ENCODE data around the gene C11orf21.

The C11orf21 gene

DNA sequence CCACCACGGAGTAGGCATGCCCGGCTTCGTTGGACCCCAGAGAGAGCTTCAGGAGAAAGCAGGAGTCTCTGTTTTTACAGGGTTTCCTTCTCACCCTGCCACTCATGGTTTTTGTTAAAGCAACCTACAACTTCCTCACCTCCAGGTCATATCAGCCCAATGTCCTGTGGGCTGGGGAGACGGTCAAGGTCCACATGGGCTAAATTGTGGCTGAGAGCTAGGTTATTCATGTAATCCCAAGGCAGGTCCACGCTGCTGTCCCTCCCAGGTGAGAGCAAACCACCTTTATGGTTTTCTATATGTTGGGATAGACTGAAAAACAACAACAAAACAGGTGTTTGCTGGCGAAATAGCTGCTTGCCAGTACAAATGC lies 19.6 kb upstream of the C11orf21 start:
- no peak for DNase-seq (ENCODE audit: low read depth in 2 of 2, low spot score in 1 of 2)

DNA sequence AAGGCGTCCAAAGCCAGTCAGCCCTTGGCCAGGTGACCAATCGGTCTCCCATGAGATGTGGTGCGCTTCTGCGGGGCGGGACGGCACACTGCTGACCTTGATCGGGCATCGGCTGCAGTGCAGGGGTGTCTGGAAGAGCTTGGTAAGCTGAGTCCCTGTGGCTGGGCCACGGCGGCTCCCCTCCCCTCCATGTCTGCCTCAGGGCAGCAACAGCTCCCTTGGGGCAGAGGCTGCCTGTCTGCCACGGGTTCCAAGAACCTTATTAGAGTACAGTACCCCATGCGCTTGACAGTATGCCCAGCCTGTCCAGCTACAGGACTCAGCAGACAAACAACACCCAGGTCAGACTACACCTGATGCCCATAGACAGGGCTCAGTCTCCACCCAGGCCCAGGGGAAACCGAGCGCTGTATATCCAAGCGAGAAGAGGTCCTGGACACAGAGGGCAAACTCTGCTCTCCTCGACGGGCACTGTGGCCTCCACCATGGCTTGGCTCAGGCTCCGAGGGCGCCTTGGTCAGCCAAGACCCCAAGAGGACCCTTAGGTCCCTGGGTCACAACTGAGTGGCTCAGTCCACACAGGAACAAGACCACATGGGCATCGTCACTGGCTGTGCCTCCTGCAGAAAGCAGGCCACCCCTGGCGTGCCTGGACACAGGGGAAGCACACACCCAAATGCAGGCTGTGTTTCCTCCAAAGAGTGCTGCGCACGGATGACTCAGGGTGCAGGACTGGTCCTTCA lies 19.0 kb upstream of the C11orf21 start:
- DNase-seq (ENCODE audit: low read depth in 2 of 2, low spot score in 1 of 2), result no peak

DNA sequence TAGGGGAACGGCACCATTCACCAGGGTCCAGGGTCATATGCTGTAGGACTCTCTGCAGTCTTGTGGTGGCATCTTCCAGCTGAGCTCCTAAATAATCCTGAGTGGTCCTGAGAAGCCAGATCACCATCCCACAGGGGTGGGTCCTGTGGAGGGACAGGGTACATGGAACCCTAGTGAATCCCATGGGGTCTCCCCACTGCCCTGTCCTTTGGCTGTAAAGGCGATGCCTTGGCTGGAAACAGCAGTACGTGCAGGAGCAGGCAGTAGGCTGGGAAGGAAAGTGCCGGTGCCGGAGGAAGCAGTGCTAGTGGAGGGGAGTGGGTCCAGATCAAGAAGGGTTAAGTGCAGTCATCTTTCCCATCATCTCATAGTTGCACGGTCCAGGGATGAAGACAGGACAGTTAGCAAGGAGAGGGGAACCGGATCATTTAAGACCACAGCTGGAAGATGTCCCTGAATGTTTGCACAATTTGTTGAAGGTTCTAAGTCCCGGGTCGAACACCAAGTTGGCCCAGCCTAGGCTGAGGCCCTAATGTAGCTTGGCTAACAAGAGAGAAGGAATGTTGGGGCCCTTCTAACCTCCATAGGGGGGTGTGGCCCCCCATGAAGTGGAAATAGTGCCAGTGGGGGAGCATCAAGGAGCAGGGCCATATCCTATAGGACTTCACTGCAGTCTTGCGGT lies 18.2 kb upstream of the C11orf21 start:
- no peak for DNase-seq (ENCODE audit: low read depth in 2 of 2, low spot score in 1 of 2)

DNA sequence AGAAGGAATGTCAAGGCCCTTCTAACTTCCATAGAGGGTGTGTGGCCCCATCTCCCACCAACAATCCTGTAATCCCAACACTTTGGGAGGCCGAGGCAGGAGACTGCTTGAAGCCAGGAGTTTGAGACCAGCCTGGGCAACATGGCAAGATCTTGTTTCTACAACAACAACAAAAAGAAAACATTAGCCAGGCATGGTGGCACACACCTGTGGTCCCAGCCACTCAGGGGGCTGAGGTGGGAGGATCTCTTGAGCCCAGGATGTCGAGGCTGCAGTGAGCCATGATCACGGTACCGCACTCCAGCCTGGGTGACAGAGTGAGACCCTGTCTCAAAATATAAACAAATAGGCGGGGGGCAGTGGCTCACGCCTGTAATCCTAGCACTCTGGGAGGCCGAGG lies 17.0 kb upstream of the C11orf21 start:
- no peak for DNase-seq (ENCODE audit: low read depth in 2 of 2, low spot score in 1 of 2)

DNA sequence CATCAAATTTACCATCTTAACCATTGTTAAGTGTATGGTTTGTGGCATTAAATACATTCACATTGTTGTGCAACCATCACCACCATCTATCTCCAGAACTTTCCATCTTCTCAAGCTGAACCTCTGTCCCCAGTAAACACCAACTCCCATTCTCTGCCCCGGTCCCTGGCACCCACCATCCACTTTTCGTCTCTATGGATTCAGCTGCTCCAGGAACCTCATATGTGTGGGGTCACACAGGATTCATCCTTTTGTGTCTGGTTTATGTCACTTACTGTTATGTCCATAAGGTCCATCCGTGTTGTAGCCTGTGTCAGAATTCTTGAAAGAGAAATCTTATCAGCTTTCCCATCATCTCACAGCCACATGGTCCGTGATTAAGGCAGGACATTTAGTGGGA lies 16.4 kb upstream of the C11orf21 start:
- DNase-seq (ENCODE audit: low read depth in 2 of 2, low spot score in 1 of 2), result no peak

DNA sequence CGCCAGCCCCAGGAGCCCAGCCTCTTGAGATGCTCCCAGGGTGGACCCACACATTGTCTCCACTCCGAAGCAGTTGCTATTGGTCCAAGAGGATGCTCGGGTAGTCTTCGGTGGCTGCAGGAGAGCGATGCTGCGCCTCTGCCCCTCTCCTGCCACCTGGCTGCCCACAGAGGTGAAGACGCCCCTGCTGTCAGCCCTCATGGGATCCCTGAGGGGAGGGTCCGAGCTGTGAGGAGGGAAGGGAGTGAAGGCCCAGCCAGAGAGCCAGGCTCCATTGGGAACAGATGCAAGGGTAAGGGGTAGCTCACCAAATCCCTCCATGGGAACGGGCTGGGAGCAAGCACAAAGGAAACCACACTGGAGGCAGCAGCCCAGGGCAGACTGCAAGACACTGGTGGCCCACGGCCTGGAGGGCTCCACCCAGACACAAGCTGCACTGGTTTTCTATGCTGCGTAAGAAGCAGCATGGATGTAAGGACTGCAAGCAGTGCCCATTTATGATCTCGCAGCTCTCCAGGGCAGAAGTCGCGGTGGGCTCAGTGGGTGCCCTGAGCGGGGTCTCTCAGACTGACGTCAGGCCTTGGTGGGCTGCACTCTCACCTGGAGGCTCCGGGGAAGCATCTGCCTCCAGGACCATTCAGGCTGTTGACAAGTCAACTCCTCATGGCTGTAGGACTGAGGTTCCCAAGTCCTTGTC lies 15.8 kb upstream of the C11orf21 start:
- no peak for DNase-seq (ENCODE audit: low read depth in 2 of 2, low spot score in 1 of 2)

DNA sequence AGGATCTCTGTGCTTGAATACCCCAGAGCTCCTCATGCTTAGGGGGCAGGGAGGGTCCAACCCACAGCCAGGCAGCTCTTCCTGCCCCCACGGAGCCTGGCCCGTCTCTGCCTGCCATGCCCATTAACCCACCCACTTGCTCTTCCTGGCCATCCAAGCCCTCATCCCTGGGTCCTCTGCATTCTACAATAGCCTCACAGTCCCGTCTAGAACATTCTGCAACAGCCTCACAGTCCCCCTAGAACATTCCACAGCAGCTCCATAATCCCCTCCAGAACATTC lies 15.2 kb upstream of the C11orf21 start:
- DNase-seq (ENCODE audit: low read depth in 2 of 2, low spot score in 1 of 2), result no peak

DNA sequence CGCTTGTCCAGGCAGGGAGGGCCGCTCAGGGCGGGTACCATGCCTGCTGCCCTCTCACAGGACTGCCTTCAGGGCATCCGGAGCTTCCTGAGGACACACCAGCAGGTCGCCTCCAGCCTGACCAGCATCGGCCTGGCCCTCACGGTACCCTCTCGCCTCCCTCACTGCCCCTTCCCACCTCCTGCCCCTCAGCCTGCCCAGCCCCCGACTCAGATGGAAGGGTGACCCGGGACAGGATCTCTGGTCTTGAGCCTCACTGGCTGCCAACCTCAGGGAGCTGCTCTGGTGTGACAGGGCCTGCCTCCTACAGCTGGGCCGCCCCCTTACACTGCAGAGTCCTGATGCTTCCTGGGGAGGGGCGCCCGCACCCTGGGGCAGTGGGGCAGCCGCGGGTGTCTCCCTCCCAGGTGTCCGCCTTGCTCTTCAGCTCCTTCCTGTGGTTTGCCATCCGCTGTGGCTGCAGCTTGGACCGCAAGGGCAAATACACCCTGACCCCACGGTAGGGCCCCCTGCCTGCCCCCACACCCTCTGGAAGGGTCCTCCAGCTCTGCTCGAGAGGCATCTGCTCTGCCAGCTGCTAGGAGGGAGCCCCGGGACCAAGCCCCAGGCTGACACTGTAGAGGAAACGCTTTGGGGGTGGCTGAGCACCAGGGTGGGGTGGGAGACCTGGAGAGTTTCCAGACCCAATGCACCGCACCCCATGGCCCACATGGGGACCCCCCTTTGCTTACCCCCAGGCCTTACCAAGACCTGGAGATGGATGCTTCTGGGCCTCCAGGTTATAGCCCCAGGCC lies 14.6 kb upstream of the C11orf21 start:
- DNase-seq (ENCODE audit: low read depth in 2 of 2, low spot score in 1 of 2), result no peak

DNA sequence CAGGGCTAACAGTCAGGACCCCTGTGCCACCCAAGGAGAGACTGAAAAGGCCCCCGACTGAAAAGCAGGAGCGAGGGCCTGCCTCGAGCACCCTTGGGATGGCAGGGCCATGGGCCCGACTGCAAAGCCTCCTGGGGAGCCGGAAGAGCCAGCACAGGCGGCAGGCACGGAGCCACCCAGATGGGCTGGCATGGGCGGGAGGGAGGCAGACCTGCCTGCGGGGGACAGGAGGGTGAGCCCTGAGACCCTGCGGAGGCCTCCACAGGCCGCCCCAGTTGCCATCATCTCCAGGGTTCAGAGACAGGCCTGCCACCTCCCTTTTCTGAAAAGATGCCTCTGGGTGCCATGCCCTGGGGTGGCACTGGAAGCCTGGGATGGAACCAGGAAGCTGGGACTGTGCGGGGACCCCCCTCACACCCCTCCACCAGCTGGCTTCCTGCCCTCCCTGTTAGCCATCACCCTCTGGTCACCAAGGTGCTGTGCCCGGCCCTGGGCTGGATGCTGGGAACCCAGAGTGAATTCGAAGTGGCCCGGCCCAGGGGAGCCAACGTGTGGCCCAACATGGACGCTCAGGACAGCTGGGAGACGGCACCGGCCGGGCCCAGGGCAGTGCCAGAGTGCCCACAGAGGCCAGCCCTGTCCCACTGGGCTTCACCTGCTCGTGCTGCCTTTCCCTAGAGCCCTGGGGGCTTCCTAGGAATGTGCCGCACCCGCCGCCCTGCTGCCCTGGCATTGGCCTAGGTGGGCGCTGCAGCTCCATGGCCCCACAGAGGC lies 13.9 kb upstream of the C11orf21 start:
- no peak for DNase-seq (ENCODE audit: low read depth in 2 of 2, low spot score in 1 of 2)

DNA sequence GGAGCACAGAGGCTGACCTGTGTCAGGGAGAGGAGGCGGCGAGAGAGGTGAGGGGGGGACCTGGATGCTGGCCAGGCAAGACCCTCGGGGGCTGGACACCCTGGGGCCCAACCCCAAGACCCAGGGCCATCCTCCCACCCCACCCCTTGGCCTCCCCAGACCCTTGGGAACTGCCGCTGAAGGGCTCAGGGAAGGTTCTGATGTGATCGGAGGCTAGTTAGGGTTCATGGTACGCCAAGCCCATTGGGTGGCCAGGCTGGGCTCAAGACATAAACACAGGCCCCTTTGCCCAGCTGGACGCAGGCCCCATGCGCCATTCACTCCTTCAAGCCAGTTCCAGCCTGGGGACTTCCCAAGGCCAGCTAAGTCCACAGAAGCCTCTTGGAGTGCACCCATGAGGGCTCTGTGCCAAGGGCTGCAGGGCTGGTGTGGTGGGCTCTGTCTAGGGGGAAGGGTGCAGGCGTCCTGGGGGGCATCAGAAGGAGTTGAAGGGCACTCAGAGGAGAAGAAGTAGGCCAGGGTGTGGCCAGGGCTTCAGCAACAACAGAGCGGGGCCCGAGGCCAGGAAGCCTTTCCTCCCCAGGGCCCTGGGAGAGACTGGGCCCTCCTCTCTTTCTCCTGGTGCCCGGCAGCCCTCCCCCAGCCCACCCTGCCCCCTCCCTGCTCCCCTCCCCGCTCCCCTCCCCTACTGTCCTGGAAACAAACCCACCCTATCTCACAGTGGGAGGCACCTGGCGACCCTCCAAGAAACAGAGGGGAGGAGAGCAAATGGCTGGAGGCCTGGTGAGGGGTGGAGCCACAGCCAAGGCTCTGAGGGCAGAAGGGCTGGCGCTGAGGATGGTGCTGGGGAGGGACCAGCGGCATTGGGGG lies 13.0 kb upstream of the C11orf21 start:
- DNase-seq (ENCODE audit: low read depth in 2 of 2, low spot score in 1 of 2), result no peak

DNA sequence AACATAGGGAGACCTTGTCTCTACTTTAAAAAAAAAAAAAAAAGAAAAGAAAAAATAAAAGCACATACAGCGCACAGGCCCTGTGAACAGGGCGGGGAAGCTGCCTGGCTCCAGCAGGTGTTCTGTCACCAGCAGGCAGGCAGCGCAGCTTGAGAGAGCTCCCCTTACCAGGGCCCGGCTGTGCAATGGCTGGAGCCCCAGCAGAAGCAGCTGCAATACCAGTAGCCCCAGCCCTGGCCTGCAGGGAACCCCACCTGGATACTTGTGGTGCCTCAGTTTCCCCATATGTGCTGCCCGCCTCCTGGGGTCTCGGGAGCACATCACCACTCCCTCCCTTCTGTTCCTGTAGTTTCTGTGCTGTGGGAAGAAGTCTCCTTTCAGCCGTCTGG lies 12.4 kb upstream of the C11orf21 start:
- DNase-seq (ENCODE audit: low read depth in 2 of 2, low spot score in 1 of 2), result no peak

DNA sequence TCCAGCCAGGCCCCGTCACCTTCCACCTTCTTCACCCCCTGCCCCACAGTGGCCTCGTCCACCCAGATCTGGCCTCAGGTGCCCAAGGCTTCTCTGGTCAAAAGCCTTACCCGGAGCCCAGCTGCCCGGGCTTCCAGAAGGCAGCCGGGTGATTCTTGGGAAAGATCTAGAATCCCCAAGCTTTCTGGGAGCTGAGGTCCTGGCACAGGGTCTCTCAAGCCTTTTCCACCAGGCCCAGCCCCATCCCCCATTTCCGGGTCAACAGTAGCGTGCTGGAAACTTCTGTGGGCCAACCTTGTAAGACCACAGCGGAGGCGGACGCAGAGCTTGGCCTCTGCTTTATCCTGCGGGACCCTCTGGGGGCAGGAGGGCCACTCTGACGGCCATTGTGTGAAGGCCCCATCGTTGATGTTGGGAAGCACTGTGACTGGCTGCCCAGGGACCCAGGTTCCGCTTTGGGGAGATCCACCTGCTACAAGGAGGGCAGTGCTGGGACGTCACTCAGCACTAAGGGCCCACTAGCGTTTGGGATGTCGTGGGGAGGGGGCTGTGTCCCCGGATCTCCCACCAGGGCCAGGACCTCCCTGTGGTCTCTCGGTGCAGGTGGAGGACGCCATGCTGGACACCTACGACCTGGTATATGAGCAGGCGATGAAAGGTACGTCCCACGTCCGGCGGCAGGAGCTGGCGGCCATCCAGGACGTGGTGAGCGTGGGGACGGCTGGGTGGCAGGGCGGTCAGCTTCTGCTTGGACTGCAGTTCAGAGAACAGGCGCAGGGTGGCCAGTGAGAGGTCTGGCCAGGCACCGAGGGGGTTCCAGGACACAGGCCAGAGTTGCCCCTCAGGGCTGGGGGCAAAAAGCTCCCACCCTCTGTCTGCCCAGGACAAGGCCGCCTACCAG lies 11.6 kb upstream of the C11orf21 start:
- DNase-seq (ENCODE audit: low read depth in 2 of 2, low spot score in 1 of 2), result no peak

DNA sequence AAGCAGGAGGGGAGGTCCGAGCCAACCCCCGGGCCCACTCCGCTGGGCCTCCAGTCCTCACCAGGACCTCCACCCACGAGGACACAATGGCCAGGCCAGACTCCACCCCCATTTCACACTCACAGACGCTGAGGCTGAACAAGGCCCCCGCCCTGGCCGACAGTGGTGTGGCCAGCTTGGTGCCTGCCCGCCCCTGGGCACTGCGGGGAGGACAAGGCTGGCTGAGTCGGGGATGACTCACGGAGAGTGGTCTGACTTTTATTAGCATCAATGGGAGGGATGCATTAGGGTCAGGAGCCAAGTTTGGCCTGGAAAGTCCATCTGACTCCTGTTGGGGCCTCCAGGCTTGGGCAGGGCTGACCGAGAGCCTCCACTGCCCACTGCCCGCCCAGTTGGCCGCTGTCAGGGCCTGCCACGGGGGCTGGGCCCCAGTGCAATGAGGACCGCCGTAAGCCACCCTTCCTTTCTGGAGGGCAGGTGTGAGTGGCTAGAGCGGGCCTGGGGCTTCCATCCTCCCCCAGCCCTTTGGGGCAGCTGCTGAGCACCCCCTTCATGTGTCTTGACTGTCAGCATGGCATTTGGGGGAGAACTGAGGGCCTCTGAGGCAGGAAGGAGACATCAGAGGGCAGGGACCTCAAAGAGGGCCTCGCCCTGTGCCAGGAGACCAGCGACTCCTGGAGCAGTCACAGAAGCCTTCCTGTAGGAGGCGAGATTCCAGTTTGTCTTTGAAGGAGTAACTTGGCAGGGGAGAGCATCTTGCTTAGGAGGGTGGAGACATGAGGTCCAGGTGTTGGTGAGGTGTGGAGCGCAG lies 10.7 kb upstream of the C11orf21 start:
- DNase-seq (ENCODE audit: low read depth in 2 of 2, low spot score in 1 of 2), result no peak

DNA sequence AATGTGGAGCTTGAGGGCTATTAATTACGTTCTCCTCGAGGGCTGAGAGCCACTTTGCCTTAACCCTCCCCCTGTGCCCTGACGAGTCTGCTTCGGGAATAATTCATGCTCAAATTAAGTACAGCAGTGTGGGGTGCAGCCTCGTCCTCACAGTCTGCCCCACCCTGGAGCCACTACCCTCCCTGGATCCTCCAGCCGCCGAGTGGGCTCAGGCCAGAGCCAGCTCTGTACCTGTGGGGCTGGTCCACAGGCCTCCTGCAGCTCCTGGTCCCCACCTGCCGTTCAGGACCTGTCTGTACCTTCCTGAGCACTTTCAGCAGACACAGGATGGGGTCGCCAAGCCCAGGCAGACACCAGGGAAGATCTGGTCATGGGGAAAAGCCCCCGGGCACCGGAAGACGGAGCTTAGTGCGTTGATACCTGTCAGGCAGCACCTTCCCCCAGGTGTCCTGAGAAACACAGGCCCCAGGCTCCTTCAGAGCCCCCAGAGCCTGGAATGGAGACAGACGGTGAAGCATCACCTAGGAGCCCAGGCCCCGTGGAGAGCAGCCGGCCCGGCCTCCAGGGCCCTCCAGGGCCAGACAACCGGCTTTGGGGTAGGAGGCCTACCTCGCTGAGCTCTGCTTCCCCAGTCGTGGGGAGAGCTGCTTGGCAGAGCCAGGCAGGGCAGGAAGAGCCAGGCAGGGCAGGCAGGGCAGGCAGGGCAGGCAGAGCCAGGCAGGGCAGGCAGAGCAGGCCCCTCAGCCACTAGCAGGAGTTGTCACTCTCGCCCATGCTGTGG lies 9.8 kb upstream of the C11orf21 start:
- no peak for DNase-seq (ENCODE audit: low read depth in 2 of 2, low spot score in 1 of 2)

DNA sequence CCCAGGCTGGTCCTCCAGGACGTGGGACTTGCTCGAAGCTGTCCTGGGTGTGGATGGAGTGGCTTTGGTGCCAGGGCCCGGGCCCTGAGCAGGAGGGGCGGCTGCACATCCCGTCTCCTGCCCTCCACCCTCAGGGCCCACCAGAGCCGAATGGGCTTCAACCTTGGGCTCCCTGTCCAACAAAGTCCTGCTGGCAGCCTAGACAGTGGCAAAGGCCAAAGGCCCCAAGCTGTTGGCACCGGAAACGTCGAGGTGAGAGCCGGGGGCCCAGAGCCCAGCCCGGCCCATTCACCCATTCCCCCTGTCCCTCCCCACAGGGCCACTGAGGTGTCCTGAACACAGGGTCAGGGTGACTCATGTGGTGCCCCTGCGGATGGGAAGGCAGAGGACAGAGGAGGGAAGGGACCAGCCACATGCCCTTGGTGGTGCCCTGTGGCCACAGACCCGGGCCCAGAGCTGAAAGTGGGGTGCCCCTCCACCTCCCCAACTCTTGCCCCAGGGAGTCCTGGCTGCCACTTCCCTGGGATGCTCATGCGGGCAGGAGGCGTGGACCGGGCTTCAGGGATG lies 9.2 kb upstream of the C11orf21 start:
- no peak for DNase-seq (ENCODE audit: low read depth in 2 of 2, low spot score in 1 of 2)

DNA sequence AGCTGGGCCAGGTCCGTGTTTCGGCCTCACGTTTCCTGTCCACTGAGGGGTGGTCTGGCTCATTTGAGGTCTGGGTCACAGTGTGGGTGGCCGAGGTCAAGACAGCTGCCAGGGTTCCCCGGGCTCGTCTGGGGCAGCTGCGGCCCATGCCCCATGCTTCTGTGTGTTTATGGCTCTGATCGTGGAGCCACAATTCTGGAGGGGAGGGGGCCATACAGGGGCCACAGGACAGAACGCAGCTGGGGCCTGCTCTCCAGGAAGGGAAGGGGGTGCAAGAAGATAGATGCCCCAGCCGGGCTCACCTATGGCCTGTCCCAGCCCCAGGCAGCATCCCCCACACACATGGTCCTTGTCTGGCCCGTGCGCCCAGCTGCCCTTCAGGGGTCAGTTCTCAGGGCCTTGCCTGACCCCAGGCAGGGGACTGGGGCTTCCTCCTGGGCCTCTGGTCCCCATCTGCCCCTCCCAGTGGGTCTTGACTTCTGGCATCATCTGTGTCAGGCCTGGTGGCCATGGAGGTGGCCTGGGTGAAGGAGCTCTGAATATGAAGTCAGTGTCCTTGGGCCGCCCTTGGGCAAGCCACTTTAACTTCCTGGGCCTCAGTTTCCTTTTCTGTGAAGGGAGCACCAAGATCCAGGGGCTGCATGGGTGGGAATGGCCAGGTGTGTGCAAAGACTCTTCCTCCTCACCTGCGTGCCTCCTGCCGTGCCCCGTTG lies 8.5 kb upstream of the C11orf21 start:
- DNase-seq (ENCODE audit: low read depth in 2 of 2, low spot score in 1 of 2), result no peak
